GM21619 (cell line): ENCODE results near the gene ZNF611.
"Not testable (repeated sequence)": the region's sequence is repeated elsewhere in the genome, so short reads cannot be mapped to it uniquely, and the experiment has no call there.

Experiments used
- ATAC-seq: cut with Tn5 transposase; IDR thresholded peaks from one replicate; pipeline ENCODE4 v1.9.1; 2021; ENCODE audit not compliant: unreplicated experiment

ZNF611 gene

GRCh38 chr19:52687684-52688083 is 47.2 kb downstream of the ZNF611 start:
- no peak for ATAC-seq

DNA sequence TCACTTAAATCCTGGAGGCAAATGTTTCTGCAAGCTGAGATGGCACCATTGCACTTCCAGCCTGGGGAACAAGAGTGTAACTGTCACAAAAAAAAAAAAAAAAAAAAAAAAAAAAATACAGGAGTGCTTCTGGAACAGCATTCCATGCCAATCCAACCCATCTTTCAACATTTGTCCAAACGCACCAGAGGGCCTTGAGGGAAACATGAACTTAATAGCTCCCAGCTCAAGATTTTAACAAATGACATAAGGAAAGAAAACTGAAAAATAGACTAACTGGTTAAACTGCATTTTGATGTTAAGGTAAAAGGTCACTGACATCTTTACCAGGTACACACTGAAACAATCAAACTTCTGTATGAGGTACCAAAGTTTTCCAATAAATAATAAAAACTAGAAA is 49.0 kb downstream of the ZNF611 start:
- no peak for ATAC-seq

- ATAC-seq = not testable (repeated sequence)
Measured at GRCh38 chr19:52681216-52681615, 53.6 kb downstream of the ZNF611 start.

GRCh38 chr19:52679598-52679997 is 55.2 kb downstream of the ZNF611 start:
- ATAC-seq = no peak

DNA sequence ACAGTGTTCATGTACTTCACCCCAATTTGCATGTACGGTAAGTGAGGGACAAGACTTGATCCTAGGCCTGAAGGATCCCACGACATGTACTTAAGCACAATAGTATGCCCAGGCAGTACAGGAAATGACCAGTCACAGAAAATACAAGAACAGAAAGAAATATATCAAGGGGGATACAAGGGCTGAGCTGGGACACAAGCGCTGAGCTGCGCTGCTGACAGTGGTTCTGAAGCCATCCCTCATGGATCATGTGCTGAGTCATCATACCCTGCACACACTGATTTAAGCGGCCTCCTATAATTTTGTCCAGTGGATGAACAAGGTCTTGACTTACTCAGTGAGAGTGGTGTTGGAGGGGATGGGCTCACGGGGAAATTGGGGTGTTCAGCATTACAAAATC is 59.6 kb downstream of the ZNF611 start:
- ATAC-seq = not testable (repeated sequence)

- ATAC-seq = no peak
Measured at GRCh38 chr19:52673014-52673413, 61.8 kb downstream of the ZNF611 start.

GRCh38 chr19:52670046-52670445 is 64.8 kb downstream of the ZNF611 start:
- ATAC-seq = no peak

- ATAC-seq = no peak
Measured at GRCh38 chr19:52669586-52669985, 65.3 kb downstream of the ZNF611 start.

- ATAC-seq = no peak
Measured at GRCh38 chr19:52667972-52668371, 66.9 kb downstream of the ZNF611 start.

- no peak for ATAC-seq
Measured at GRCh38 chr19:52666506-52666905, 68.3 kb downstream of the ZNF611 start.

GRCh38 chr19:52665529-52665928 is 69.3 kb downstream of the ZNF611 start:
- no peak for ATAC-seq

DNA sequence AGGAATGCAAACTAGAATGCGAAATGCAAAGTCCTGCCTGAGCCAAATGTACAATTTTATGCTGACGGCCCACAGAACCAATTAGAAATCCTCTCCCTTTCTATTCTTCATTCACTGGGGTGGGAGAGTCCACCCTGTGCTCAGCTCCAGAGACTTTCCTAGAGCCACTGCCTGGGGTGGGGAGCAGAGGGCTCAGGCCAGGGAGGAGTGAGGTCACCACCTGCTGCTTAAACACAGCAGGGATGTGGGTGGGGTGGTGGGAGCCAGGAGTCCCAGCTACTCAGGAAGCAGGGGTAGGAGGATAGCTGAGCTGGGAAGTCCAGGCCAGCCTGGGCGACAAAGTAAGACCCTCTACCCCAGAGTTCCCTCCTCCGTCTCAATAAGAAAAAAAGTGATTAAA is 69.8 kb downstream of the ZNF611 start:
- no peak for ATAC-seq

- no peak for ATAC-seq
Measured at GRCh38 chr19:52664461-52664860, 70.4 kb downstream of the ZNF611 start.

DNA sequence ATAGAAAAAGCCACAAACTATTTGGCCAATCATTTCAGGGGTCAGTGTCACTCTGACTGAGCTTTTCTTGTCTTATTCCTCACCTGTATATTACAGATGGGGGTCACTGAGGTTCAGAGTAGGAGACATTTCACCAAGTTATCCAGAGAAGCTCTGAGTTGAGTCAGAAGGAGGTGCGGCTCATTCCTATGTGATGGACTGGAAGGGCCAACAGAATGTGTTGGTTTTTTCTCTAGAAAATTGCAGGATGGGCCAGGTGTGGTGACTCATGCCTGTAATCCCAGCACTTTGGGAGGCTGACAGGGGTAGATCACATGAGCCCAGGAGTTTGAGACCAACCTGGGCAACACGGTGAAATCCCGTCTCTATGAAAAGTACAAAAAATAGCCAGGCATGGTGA is 72.2 kb downstream of the ZNF611 start:
- ATAC-seq = no peak

GRCh38 chr19:52660981-52661380 is 73.9 kb downstream of the ZNF611 start:
- ATAC-seq = no peak

- no peak for ATAC-seq
Measured at GRCh38 chr19:52659013-52659412, 75.8 kb downstream of the ZNF611 start.

GRCh38 chr19:52658595-52658994 is 76.2 kb downstream of the ZNF611 start:
- no peak for ATAC-seq

GRCh38 chr19:52653161-52653560 is 81.7 kb downstream of the ZNF611 start:
- no peak for ATAC-seq
